Hepatic stellate cell (primary cell): ENCODE measurements around the gene OTUD7B.

Experiments used
- DNase-seq: peaks from one replicate; pipeline ENCODE4 v3.0.0; 2011; ENCODE audit warnings: low spot score

Gene OTUD7B

DNA sequence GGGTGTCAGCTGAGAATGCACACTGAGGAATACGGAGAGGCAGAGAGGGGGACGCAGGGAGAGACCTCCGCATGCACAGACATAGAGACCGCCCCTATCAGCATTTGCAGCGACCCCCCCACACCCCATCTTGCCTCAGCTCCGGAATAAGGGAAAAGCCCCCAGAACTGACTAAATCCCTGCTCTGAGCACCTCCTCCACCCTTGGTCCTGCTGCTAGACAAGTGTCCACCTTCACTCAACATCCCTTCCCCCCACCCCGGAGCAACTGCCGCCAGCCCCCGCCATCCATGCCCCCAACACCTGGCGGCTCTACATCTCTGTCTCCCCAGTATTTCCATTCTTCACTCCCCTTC, 93.7 kb downstream of the OTUD7B start:
- no peak for DNase-seq

DNA sequence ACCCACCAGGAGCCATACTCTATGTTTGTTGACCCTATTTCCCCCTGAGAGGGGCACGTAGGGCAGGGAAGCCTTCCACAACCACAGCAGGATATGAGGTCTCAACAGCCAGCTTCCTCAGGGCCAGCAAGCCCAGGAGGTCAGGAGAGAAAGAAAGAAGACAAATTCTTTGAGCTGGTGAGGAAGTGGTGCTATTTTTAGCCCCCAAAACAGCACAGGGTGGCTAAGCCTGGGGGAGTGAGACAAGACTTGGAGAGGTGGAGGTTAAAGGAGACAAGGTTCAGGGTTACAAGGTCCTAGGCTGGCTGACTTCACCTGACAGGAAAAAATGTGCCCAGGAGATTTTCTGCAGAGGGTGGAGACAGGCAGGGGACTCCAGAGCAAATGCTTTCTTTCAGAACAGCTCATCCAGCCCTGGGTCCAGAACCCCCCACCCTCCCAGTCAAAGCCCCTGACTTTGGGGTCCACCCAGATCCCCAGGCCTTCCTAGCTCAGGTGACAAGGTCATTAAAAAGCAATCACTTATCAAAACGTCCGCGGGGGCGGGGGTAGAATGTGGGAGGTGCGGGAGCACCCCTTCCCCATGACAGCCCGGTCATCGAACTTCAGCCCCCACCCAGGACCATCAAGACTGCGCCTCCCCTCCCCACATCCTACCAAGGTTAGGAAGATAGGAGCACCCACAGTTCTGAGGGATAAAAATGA, 94.2 kb downstream of the OTUD7B start:
- peak; percentile 47 for DNase-seq

DNA sequence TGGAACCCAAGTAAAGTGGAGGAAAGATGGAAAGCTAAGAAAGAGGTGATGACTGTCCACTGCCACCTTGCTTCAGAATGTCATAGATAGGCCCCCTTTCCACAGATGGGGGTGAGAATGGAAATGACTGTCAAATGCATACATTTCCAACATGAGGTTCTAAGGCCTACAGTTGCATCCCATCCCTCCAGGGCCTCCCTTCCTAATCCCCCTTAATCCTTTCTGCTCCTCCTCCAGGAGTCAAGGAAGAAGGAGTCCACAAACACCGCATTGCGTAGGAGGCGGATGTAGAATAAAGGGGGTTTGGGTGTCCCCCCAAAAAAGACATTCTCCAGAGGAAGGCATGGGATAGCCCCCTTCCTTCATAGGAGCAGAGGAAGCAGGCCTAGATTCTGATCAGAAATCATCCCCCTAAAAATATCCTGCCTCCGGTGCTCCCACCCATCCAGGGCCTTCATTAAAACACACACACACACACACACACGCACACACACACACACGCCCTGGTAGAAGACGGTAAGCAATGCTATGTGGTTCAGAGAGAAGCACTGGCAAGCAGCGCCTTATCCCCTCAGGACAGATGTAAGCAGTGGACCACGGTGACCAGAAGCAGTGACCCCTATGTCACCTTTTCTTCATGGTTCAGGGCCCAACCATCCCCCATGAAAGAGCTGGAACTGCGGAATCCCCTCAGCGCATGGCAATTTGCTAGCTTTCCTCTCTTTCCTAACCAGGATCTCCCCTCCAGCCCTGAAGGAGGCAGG, 94.9 kb downstream of the OTUD7B start:
- DNase-seq: no peak

DNA sequence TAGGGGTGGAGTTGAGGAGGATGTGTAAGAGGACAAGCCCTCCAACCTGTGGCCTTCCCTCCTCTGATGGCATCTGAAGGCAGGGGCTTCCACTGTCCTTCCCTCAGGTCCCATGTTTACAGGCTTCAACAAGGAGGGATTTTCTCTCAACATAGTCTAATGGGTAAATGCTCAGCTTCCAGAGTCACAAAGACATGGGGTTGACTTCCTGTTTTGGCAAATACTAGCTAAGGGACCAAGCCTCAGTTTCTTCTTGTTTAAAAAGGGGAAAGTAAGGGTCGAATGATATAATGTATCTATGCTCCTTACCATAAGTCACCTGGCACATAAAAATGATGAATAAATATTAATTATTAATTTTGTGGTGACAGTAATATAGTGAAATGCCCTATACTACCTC, 96.0 kb downstream of the OTUD7B start:
- DNase-seq: no peak

GRCh38 chr1:149906570-149907075, 103.9 kb downstream of the OTUD7B start:
- no peak for DNase-seq

DNA sequence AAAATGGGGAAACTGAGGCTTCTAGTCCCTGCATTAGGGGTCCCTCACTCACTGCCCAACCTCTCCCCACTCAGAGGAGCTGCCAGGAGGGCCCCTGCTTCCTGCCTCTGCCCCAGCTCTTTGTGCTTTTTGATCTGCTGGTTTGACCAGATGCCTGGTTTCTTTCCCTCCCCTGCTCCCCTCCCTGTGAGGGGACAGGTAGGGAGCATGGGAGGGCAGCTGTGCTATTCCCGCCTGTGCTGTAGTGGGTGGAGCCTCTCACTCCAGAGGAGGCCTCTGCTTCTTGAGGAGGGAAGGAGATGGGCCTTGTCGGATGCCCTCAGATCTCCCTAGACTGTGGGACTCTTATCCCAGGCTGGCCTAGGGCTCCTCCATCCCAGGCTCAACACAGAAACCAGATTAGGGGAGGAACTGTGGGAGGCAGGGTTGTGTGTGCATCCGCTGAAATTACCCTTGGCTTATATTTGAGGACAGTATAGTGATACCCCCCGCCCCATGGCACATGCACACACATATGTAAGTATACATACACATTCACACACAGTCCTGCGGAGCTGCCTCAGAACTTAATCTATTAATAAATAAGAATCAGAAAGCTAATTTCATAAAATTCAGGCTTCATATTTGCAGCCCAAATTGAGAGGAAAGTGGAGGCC, 106.6 kb downstream of the OTUD7B start:
- no peak for DNase-seq

GRCh38 chr1:149899460-149900284, 110.9 kb downstream of the OTUD7B start, which contains the start of gene BOLA1:
Gene BOLA1, plus strand, starts transcription at chr1:149899568. Its CDS starts 492 bp downstream, at chr1:149900060.
- peak; percentile 94 for DNase-seq

DNA sequence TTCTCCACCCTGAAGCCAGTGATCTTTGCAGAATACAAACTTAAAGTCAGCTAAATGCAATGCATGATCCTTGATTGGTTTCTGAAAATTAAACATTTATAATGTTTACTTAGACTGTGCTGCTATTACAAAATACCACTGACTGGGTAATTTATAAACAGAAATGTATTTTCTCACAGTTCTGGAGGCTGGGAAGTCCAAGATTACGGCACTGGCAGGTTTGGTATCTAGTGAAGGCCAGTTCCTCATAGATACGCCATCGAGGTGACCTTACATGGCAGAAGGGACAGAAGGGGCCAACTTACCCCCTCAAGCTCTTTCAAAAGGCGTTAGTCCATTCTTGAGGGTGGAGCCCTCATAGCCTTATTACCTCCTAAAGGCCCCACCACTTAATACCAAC, 114.0 kb downstream of the OTUD7B start:
- DNase-seq: no peak

- DNase-seq: no peak
Measured at GRCh38 chr1:149888999-149889289, 121.6 kb downstream of the OTUD7B start.

GRCh38 chr1:149888247-149888998, 122.1 kb downstream of the OTUD7B start:
- peak; percentile 67 for DNase-seq
